Smooth muscle cell (in vitro differentiated cells): ENCODE results near the gene VANGL2. TPM values are rescaled to one million over a fixed set of nuclear protein-coding genes. Genes with fewer than 3 reads are reported as not detected.

Experiments used
- DNase-seq: peaks from one replicate; lab custom pipeline; 2025; ENCODE audit not compliant: unreplicated experiment; lab: John Stamatoyannopoulos, UW
- H2AFZ ChIP-seq: fragments of 200-600 bp; sonication (generic); 2 replicates; pipeline ENCODE4 v1.6.0; 2016; ENCODE audit warnings: antibody characterized with exemption, low read depth, mild to moderate bottlenecking
- H3F3A ChIP-seq: fragments of 200-600 bp; sonication (generic); 2 replicates; pipeline ENCODE4 v1.6.0; 2017; ENCODE audit warnings: antibody characterized with exemption, low read depth
- H3K27ac ChIP-seq: fragments of 200-600 bp; sonication (generic); 2 replicates; pipeline ENCODE4 v1.5.1; 2016; ENCODE audit warnings: low read depth, mild to moderate bottlenecking
- H3K27me3 ChIP-seq: fragments of 200-600 bp; sonication (generic); 2 replicates; pipeline ENCODE4 v1.6.1; 2016; ENCODE audit warnings: low read depth, mild to moderate bottlenecking
- H3K36me3 ChIP-seq: fragments of 200-600 bp; sonication (generic); 2 replicates; pipeline ENCODE4 v1.5.1; 2016; ENCODE audit warnings: low read depth
- H3K4me1 ChIP-seq: fragments of 200-600 bp; sonication (generic); 2 replicates; pipeline ENCODE4 v1.5.1; 2016; ENCODE audit warnings: low read depth
- H3K4me2 ChIP-seq: fragments of 200-600 bp; sonication (generic); 2 replicates; pipeline ENCODE4 v1.6.0; 2016; ENCODE audit warnings: mild to moderate bottlenecking
- H3K4me3 ChIP-seq: fragments of 200-600 bp; sonication (generic); 2 replicates; pipeline ENCODE4 v1.5.1; 2016; ENCODE audit warnings: mild to moderate bottlenecking
- H3K79me2 ChIP-seq: fragments of 200-600 bp; sonication (generic); 2 replicates; pipeline ENCODE4 v1.6.0; 2016; ENCODE audit warnings: low read depth, mild to moderate bottlenecking
- H3K9ac ChIP-seq: fragments of 200-600 bp; sonication (generic); 2 replicates; pipeline ENCODE4 v1.6.0; 2016; ENCODE audit warnings: low read depth
- H3K9me3 ChIP-seq: fragments of 200-600 bp; sonication (generic); replicated peaks from 2 replicates; pipeline ENCODE4 v1.5.1; 2016; ENCODE audit warnings: low read depth
- H4K20me1 ChIP-seq: fragments of 200-600 bp; sonication (generic); 2 replicates; pipeline ENCODE4 v1.6.0; 2016; ENCODE audit warnings: low read depth
- WGBS: methylation state at CpG from one replicate; pipeline ENCODE4 v1.1.7; 2016; ENCODE audit warnings: low lambda C conversion rate; 5-methylcytosine and 5-hydroxymethylcytosine counted together
- polyA plus RNA-seq: library from polyadenylated mRNA; unstranded; fragments of >200 nt; fragmentation: Nextera tagmentation; extraction: Ambion mirVana; gene quantifications from 2 replicates; pipeline ENCODE4 v1.2.1, GENCODE V29; 2016
- total RNA-seq: library from RNA; depleted of rRNA; stranded (reverse); fragments of >200 nt; gene quantifications from 2 replicates; pipeline ENCODE4 v1.2.3, GENCODE V29; 2014
- TF ChIP-seq, protein P1 (sequence below): fragments of 200-600 bp; sonication (generic); IDR thresholded peaks from 2 replicates; pipeline ENCODE4 v1.5.1; 2017; ENCODE audit warnings: borderline replicate concordance, mild to moderate bottlenecking, antibody characterized with exemption; ENCODE audit not compliant: insufficient read depth, poor library complexity, severe bottlenecking

VANGL2 gene
- total and polyA plus RNA-seq, 2 experiments from 2014 or later, result 7.1 to 12.2 TPM

DNA sequence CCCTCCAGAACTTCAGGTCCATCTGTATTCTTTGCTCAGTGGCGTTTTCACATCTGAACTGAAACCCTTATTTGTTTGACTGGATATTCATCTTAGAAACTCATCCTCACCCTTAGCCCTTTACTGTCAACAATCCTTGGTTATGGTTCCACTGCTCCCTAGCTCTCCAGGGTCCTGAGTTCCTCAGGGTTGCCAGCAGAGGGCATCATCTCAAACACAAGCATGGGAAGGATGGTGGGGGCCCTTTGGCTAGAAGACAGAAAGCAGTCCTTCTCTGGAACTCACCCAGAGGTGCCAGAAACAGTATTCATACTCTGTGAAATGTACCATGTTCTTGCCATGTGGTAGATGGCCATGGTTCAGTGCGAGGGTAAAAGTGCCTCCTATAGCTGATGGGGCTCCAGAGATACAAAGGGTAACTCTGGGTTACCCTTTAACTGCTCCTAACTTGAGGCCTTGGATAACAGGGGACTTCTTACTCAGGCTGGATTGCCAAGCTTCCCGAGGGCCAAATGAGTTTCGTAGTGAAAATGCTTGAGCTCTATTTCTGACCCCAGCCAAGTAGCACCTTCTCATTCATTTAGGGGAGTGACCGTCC lies 45.9 kb upstream of the VANGL2 start:
- Histone ChIP-seq H3K4me3 (no peak overlapping the region), H3K79me2 (no peaks in the 10 kb centered on the region), H3K9me3 (no peaks in the 10 kb centered on the region), H3K4me2 (no peak overlapping the region), H3K27ac (no peak overlapping the region), H3K27me3 (no peaks in the 10 kb centered on the region), H3K36me3 (peaks cover 5% of the 10 kb centered on the region), H3K4me1 (no peaks in the 10 kb centered on the region), H3F3A (no peaks in the 10 kb centered on the region), H2AFZ (no peak overlapping the region), H3K9ac (no peak overlapping the region), H4K20me1 (no peaks in the 10 kb centered on the region)
- DNase-seq, result no peak
- TF ChIP-seq, protein P1, sequence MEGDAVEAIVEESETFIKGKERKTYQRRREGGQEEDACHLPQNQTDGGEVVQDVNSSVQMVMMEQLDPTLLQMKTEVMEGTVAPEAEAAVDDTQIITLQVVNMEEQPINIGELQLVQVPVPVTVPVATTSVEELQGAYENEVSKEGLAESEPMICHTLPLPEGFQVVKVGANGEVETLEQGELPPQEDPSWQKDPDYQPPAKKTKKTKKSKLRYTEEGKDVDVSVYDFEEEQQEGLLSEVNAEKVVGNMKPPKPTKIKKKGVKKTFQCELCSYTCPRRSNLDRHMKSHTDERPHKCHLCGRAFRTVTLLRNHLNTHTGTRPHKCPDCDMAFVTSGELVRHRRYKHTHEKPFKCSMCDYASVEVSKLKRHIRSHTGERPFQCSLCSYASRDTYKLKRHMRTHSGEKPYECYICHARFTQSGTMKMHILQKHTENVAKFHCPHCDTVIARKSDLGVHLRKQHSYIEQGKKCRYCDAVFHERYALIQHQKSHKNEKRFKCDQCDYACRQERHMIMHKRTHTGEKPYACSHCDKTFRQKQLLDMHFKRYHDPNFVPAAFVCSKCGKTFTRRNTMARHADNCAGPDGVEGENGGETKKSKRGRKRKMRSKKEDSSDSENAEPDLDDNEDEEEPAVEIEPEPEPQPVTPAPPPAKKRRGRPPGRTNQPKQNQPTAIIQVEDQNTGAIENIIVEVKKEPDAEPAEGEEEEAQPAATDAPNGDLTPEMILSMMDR, result peak; percentile 43
- 78% methylated on average over 5 of the region's 5 CpGs for WGBS

DNA sequence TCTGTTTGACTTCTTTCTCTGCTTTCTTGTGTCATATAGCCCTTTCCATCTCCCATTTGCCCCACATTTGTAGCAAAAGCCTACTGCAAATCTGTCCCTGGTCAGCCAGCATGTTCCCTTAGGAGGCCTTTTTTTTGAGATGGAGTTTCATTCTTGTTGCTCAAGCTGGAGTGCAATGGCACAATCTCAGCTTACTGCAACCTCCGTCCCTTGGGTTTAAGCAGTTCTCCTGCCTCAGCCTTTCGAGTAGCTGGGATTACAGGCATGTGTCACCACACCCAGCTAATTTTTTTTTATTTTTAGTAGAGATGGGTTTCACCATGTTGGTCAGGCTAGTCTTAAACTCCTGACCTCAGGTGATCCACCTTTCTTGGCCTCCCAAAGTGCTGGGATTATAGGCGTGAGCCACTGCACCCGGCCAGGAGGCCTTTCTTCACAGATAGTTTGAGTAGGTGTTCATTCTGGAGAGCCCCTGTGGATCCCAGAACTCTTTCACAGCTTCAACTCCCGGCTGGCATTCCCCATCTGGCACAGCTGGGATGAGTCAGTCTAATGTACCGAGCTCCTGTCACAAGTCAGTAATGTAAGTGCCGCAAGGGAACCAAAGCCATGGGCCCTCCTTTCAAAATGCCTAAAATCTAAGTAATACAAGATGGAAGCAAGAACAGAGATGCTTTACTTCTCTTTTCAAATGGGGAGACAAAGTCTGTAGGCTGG lies 42.9 kb upstream of the VANGL2 start:
- Histone ChIP-seq H3K9me3 (no peaks in the 10 kb centered on the region), H3K4me1 (peaks cover 7% of the 10 kb centered on the region), H3K79me2 (no peaks in the 10 kb centered on the region), H3K9ac (no peak overlapping the region), H3K27ac (no peak overlapping the region), H3K4me2 (no peak overlapping the region), H2AFZ (no peak overlapping the region), H3K27me3 (no peaks in the 10 kb centered on the region), H3K4me3 (no peak overlapping the region), H3F3A (no peaks in the 10 kb centered on the region), H3K36me3 (peaks cover 5% of the 10 kb centered on the region), H4K20me1 (no peaks in the 10 kb centered on the region)
- 88% methylated on average over 7 of the region's 7 CpGs for WGBS
- TF ChIP-seq, protein P1, result no peak
- DNase-seq, result no peak

DNA sequence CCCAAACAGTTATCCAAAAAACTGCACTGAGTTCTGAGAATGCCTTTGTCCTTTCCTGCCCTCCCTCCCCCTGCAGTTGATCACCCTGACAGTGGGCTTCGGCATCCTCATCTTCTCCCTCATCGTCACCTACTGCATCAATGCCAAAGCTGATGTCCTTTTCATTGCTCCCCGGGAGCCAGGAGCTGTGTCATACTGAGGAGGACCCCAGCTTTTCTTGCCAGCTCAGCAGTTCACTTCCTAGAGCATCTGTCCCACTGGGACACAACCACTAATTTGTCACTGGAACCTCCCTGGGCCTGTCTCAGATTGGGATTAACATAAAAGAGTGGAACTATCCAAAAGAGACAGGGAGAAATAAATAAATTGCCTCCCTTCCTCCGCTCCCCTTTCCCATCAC lies 42.3 kb upstream of the VANGL2 start:
- 98% methylated on average over 4 of the region's 4 CpGs for WGBS
- no peak overlapping the region for H2AFZ ChIP-seq
- TF ChIP-seq, protein P1, result no peak
- no peaks in the 10 kb centered on the region for H3F3A ChIP-seq
- H3K36me3 ChIP-seq, result peaks cover 5% of the 10 kb centered on the region
- no peaks in the 10 kb centered on the region for H4K20me1 ChIP-seq
- DNase-seq, result no peak
- no peak overlapping the region for H3K9ac ChIP-seq
- peaks cover 13% of the 10 kb centered on the region for H3K4me1 ChIP-seq
- H3K9me3 ChIP-seq, result no peaks in the 10 kb centered on the region
- no peaks in the 10 kb centered on the region for H3K27me3 ChIP-seq
- H3K79me2 ChIP-seq, result no peaks in the 10 kb centered on the region
- no peak overlapping the region for H3K27ac ChIP-seq
- no peak overlapping the region for H3K4me3 ChIP-seq
- no peak overlapping the region for H3K4me2 ChIP-seq
